ENCODE data around the gene LETM1. TPM values are rescaled to one million over a fixed set of nuclear protein-coding genes. Genes with fewer than 3 reads are reported as not detected.

The LETM1 gene
- total and polyA plus RNA-seq, 2 of the 13 experiments (the other 11 are each of a cell fraction or from before 2014, with no cell fraction given), result 9.7 to 41.6 TPM

DNA sequence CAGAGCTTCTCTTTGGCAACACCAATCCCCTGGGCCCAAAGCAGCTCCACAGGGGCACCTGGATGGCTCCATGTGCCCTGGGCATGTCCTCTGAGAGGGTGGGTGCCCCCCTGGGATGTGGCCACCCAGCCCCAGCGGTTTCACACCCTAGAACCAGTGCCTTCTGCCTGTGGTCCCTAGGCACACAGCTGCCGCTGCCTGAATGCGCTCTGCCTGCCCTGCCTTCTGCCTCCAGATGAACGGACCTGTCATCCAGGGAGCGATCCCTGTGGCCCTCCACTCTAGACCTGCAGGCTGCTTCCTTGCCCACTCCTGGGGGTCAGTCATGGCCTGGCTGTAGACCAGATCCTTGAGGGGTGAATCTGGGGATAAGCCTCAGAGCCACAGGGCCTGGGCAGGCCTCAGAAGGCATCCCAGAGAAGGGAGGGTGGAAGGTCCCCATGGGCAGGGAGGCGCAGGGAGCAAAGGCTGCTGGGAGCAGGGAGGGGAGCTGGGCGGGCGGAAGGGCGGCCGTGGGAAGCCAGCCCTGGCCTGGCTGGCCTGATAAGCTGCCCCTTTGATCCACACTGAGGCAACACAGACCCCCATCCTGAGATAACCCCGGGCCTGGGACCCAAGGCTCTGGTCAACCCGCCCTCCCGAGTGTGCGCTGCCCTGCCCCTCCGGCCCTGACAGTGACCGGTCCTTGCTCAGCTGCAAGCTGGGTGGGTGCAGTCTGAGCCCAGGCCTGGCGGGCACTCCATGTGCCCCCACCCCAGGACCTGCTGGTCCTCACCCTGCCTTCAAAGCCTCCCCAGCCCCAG is 71.0 kb downstream of the LETM1 start (continued):
- TF ChIP-seq ZNF430 (CRISPR knock-in tag; IDR thresholded peaks at IDR 0.05) (peak; percentile 78), ZFP37 (CRISPR knock-in tag; IDR thresholded peaks at IDR 0.05; ENCODE audit: borderline replicate concordance) (no peak; the same call in 1 of the 2 replicates), CREB1 (IDR thresholded peaks at IDR 0.05) (no peak), CREB1 (CRISPR knock-in tag; IDR thresholded peaks at IDR 0.05) (no peak), ZNF138 (CRISPR knock-in tag; IDR thresholded peaks at IDR 0.05; ENCODE audit: low read depth) (peak; percentile 49; the same call in 1 of the 2 replicates), ZBTB7B (CRISPR knock-in tag; IDR thresholded peaks at IDR 0.05) (peak; percentile 99), HNRNPL (IDR thresholded peaks at IDR 0.05; ENCODE audit: low read depth, low read length) (peak; percentile 93; the same call in 1 of the 2 replicates), KLF12 (CRISPR knock-in tag; IDR thresholded peaks at IDR 0.05; ENCODE audit: borderline replicate concordance) (no peak; the same call in 1 of the 2 replicates), ZBTB21 (CRISPR knock-in tag; IDR thresholded peaks at IDR 0.05) (no peak), NFRKB (IDR thresholded peaks at IDR 0.05) (no peak), HBP1 (CRISPR knock-in tag; IDR thresholded peaks at IDR 0.05; ENCODE audit: low read depth) (no peak), TMF1 (CRISPR knock-in tag; IDR thresholded peaks at IDR 0.05; ENCODE audit: low read depth) (0 out of 2 replicates have a peak, but pooled peaks have one; percentile 22), TOPORS (CRISPR knock-in tag; IDR thresholded peaks at IDR 0.05) (no peak), NFIB (CRISPR knock-in tag; IDR thresholded peaks at IDR 0.05; ENCODE audit: borderline replicate concordance) (no peak), PAWR (CRISPR knock-in tag; IDR thresholded peaks at IDR 0.05; ENCODE audit: borderline replicate concordance) (no peak), HES4 (CRISPR knock-in tag; IDR thresholded peaks at IDR 0.05; ENCODE audit: borderline replicate concordance) (0 out of 2 replicates have a peak, but pooled peaks have one; percentile 62), ZNF672 (CRISPR knock-in tag; IDR thresholded peaks at IDR 0.05) (no peak)
- TF ChIP-seq, protein P1, sequence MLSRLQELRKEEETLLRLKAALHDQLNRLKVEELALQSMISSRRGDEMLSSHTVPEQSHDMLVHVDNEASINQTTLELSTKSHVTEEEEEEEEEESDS (CRISPR knock-in tag; IDR thresholded peaks at IDR 0.05; ENCODE audit: borderline replicate concordance), result no peak; the same call in 1 of the 2 replicates
- TF ChIP-seq, protein P2, sequence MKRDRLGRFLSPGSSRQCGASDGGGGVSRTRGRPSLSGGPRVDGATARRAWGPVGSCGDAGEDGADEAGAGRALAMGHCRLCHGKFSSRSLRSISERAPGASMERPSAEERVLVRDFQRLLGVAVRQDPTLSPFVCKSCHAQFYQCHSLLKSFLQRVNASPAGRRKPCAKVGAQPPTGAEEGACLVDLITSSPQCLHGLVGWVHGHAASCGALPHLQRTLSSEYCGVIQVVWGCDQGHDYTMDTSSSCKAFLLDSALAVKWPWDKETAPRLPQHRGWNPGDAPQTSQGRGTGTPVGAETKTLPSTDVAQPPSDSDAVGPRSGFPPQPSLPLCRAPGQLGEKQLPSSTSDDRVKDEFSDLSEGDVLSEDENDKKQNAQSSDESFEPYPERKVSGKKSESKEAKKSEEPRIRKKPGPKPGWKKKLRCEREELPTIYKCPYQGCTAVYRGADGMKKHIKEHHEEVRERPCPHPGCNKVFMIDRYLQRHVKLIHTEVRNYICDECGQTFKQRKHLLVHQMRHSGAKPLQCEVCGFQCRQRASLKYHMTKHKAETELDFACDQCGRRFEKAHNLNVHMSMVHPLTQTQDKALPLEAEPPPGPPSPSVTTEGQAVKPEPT (CRISPR knock-in tag; IDR thresholded peaks at IDR 0.05; ENCODE audit: low read depth), result peak; percentile 17; the same call in 1 of the 2 replicates
- TF ChIP-seq, protein P3, sequence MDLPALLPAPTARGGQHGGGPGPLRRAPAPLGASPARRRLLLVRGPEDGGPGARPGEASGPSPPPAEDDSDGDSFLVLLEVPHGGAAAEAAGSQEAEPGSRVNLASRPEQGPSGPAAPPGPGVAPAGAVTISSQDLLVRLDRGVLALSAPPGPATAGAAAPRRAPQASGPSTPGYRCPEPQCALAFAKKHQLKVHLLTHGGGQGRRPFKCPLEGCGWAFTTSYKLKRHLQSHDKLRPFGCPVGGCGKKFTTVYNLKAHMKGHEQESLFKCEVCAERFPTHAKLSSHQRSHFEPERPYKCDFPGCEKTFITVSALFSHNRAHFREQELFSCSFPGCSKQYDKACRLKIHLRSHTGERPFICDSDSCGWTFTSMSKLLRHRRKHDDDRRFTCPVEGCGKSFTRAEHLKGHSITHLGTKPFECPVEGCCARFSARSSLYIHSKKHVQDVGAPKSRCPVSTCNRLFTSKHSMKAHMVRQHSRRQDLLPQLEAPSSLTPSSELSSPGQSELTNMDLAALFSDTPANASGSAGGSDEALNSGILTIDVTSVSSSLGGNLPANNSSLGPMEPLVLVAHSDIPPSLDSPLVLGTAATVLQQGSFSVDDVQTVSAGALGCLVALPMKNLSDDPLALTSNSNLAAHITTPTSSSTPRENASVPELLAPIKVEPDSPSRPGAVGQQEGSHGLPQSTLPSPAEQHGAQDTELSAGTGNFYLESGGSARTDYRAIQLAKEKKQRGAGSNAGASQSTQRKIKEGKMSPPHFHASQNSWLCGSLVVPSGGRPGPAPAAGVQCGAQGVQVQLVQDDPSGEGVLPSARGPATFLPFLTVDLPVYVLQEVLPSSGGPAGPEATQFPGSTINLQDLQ (CRISPR knock-in tag; IDR thresholded peaks at IDR 0.05), result no peak
